NCI-H2029 (cell line): ENCODE results near the gene ADGRG1.

Experiments
- DNase-seq: peaks from one replicate; lab custom pipeline; 2025; lab: John Stamatoyannopoulos, UW

ADGRG1 gene

DNA sequence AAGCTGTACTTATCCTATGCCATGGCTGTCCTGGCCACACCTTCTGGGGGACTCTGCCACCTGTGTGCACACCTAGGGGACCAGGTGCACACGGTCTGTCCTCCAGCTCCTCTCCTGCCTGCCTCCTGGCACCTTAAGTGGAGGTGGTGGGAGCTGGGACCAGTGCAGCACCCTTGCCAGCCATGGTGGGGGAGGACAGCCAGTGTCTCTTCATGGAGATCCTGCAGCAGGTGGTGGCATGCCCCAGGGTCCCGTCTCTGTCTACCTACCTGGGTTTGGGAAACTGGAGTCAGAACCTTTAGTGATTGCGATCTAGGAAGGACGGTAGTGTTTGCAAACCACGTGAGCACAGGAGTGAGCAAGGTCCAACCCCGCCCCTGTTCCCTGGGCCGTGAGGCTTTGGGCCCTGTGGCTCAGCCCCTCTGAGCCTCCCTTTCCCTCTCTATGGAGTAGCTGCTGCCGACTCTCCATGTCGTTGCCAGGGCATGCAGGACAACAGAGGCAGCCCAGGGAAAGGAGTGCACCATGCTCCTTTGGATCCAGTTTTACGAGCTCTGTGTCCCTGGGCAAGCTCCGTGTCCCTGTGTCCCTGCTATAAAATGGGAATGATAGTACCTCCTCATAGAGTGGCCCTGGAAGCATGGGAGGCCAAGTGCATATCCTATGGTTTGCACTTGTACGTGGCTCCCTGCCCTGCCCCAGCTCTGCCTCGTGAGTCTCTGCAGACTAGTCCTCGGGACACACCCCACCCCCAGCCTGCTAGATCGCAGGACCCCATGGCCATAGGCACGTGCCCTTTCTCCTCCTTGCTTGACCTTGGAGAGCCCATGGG lies 7.1 kb downstream of the ADGRG1 start:
- DNase-seq: no peak

DNA sequence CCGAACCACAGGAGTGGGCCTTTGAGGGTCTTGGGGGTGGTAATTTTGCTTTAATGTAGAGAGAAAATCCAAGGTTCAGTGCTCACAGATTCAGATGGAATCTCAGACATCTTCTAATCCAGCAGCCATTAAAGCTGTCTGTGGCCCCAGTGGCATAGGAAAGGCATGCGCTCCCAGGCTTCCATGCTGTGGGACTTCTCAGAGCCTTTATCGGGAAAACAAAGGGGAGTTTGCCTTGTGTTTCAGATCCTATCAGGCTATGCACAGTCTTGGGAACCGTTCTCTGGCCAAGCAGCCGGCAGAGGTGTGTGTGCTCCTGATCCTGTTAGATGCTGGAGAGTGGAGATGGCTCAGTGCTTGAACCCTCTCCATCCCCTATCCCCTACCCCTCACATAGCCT lies 7.8 kb downstream of the ADGRG1 start:
- no peak for DNase-seq

- DNase-seq: no peak
Observed at GRCh38 chr16:57637020-57637419, 8.6 kb downstream of the ADGRG1 start.

- DNase-seq: no peak
Observed at GRCh38 chr16:57637424-57637823, 9.0 kb downstream of the ADGRG1 start.

DNA sequence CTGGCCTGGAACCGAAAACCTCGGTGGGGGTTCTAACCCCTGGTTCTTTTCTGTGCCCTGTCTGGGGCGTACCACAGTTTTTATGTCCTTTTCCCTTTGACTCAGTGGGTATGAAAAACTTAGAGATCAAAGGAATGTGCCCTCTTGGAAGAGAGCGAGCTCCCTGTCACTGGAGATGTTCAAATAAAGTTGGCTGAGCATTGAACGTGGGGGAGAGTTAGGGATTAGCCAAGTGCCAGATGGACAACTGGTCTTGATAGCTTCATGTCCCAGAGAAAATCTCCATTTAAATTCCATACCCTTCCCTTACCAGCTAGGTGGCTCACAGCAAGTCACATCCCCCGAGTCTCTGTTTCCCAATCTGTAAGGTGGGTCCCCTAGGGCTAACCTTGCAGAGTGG lies 9.5 kb downstream of the ADGRG1 start:
- no peak for DNase-seq

DNA sequence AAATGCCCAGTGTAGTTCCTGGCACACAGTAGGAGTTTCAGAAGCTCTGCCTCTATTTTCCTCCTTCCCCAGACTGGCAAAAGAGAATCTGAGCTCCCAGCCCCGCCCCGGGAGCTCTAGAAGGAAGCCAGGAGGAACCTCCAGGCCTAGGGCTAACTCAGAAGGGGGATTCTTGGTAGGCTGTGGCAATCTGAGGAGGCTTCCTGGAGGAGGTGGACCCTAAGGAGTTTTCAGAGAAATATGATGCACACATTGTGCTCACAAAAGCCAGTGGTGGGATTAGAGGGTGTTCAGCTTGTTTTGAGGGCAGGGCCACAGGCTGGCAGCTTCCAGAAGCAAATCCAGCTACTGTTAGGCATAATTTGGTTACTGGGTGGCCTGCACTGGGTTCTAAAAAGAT lies 10.0 kb downstream of the ADGRG1 start:
- DNase-seq: no peak

- DNase-seq: no peak
Observed at GRCh38 chr16:57639172-57639887, 10.9 kb downstream of the ADGRG1 start.

- no peak for DNase-seq
Observed at GRCh38 chr16:57640185-57640584, 11.8 kb downstream of the ADGRG1 start.

- DNase-seq: no peak
Observed at GRCh38 chr16:57640612-57641011, 12.2 kb downstream of the ADGRG1 start.

DNA sequence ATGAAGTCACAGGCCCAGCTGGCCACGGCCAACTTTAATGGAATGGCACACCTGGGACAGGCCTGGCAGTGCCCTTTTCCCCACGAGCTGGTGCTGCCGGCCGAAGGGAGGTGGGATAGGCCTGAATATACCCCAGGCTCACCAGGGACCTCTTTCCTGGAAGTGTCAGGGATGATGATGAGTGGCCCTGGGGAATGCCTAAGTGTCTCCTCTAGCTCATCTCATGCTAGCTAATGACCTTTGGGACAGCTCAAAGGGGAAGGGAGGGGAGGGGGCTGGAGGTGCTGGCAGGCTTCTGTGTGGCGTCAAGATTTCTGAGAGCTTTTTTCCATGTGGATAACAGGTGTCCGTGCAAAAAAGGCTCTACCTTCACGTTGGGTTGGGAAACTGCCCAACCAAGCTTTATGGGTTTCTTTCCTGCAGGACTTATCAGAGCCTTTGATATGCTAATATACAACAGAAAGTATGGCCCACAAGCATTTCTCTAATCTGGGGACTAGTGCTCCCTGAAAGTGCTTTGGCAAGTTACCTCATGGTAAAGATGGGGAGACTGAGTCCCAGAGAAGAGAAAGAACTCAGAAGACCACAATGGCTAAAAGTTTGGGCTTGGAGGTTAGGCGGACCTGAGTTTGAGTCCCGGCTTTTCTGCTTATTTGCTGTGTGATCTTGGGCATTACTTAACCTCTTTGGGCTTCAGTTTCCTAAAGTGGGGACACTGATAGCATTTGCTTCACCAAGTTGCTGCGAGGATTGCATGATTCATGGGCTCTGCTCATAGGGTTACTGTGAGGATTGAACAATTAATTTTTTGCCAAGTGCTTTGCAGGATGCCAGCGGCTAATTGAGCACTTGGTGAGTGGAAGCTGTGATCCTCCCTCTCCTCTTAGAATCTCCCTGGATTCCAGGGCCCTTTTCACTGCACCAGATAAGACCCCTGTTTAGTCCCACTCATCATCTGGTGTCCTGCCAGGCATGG lies 14.0 kb downstream of the ADGRG1 start:
- no peak for DNase-seq

DNA sequence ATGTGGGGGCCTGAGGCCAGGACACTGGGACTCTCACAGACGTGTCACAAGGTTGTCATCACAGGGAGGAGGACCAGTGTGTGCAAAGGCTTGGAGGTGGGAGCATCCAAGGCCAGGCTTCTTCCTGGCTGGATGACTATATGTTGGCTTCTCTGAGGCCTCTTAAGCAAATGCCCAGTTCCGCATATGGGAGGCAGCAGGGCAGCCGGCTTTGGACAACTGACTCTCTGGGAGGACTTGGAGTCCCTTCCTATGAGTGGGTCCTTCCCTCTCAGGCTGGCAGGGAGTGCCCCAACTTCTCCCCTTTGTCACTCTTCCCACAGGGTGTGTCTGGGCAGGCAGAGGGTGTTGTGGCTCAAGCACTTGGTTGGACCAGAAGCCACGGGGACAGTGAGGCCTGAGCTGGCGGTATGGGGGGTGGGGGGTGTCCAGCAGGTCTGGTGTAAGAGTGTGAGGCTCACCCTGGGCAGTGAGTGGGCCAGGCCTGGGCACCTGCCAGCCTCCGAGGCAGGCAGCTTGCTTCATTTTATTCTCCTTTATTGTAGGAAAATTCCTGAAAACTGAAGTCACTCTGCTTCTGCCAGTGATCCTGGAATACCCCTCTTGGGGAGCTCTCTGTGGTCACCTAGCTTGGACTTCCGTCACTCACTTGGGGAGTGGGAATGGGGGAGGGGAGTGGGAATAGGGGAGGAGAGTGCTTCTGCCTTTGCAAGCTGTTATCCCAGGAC lies 14.9 kb downstream of the ADGRG1 start:
- DNase-seq: no peak

- DNase-seq: no peak
Observed at GRCh38 chr16:57643910-57644309, 15.5 kb downstream of the ADGRG1 start.

DNA sequence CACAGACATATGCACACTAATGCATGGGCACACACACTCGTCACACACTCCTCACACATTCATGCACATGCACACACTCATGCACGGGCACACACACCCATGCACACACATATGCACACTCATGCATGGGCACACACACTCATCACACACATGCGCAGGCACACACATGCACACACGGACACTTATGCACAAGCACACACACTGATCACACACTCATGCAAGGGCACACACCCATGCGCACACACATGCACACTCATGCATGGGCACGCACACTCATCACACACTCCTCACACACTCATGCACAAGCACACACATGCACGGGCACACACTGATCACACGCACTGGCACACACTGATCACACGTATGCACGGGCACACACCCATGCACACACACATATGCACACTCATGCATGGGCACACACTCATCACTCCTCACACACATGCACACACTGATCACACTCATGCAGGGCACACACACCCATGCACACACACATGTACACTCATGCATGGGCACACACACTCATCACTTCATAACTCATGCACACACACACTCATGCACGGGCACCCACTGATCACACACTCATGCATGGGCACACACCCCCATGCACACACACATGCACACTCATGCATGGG lies 16.1 kb downstream of the ADGRG1 start:
- no peak for DNase-seq

GRCh38 chr16:57645169-57645568 lies 16.7 kb downstream of the ADGRG1 start:
- no peak for DNase-seq

DNA sequence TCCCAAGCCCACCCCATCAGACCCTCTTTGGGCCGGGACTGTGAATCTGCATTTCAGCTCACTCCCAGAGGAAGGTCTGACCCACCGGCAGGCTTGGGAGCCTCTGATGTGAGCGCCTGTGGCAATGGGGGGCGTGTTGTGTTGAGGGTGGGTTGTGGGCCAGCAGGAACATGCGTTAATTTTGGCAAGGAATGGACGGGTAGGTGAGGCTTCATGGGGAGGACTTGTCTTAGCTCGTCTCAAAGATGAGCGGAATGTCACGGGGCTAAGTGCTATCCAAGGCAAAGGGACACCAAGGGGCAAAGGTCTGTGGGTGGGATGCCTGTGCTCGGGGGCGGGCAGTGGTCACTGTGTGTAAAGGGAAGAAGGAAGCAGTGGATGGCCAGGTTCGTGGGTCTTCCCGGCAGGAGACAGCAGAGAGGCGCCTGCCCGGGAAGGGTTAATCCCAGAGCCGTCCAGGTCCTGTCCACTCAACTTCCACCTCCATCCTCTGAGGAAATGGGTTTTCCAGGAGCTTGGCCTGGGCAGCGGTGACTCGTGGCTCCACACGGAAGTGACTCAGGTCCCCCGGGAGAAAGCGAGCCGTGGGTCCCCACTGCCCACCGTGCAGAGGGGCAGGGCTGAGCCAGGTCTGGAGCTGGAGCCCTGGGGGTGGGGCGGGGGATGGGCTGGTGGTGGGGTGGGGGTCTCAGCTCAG lies 17.4 kb downstream of the ADGRG1 start:
- DNase-seq: no peak

DNA sequence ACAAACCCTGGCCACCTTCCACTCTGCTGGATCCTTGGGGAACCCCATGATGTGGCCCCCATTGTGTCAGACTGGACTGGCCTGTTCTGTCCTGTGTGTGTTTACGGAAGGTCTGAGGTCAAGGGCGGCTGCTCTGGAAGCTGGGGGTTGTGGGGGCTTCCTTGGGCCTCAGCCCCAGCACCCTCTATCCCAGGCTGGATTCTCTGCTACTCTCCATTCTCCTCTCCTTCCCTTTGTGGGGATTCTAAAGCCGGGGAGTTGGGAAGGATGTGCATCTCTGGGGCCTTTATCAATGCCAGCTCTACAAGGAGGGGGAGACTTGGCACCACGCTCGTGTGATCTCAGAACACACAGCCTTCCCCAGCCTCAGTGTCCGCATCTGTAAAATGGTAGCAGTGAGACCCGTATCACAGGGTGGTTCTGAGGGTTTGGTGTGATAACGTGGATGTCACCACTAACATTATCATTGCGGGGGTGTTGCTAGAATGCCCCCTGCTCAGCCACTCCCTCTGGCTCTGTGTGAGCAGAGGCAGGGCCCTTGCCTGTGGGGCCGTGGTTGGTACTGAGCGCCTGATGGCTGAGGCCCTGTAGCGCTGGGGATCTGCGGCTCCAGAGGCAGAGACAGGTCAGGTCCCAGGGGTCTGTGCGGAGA lies 18.1 kb downstream of the ADGRG1 start:
- no peak for DNase-seq

DNA sequence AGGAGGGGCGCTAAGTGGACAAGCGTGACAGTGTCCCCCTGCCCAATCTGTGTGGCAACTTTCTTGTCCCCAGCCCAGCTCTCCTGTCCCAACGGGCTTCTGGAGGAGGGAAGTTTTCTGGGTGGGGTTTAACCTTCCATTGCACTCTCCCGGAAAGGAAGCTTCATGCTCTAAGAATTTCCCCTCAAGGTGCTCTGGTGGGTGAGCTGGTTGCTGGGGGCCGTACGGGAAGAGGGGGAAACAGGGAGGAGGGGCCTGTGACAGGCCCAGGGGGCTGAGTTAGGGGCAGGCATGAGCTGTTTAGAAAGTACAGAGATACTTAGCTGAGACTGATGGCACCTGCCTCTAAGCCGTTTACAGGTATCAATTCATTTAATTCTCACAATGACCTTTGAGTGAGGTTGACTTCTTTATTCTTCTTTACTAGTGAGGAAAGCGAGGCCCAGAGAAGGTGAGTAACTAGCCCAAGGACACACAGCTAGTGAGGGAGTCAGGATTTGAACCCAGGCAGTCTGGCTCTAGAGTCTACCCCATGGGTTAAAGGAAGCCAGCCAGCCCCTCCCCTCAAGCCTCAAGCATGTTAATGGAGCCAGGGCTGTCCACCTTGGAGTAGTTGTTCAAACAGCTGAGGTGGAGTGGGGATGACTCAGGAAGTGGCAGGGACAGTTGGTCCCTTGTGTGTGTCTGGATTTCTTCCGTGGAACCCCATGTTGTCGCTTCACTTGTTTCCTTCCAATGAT lies 18.9 kb downstream of the ADGRG1 start:
- DNase-seq: no peak

DNA sequence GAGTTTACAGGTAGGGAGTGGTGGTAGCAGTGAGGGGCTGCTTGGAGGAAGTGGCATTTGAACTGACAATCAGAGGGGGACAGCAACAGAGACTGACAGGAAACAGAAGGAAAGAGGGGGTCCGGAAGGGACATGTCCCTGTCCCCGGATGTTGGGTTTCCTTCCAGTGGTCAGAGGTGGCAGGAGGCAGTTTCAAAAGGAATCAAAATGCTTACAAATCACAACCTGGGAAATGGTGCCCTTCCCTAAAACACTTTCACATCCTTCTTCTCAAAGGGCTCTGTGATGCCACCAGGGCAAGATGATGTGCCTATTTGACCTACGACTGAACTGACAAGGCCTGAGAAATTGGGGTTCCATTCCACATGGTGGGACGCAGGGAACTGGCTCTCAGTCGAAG lies 19.7 kb downstream of the ADGRG1 start:
- no peak for DNase-seq
